GM12801 (cell line): ENCODE measurements around the gene ZDHHC5.

Experiments used
- TF ChIP-seq, protein P1 (sequence below): IDR thresholded peaks from one replicate; pipeline ENCODE4 v1.5.1; 2011; ENCODE audit warnings: control low read depth; ENCODE audit not compliant: insufficient read length; ENCODE audit errors: extremely low read depth

The ZDHHC5 gene

DNA sequence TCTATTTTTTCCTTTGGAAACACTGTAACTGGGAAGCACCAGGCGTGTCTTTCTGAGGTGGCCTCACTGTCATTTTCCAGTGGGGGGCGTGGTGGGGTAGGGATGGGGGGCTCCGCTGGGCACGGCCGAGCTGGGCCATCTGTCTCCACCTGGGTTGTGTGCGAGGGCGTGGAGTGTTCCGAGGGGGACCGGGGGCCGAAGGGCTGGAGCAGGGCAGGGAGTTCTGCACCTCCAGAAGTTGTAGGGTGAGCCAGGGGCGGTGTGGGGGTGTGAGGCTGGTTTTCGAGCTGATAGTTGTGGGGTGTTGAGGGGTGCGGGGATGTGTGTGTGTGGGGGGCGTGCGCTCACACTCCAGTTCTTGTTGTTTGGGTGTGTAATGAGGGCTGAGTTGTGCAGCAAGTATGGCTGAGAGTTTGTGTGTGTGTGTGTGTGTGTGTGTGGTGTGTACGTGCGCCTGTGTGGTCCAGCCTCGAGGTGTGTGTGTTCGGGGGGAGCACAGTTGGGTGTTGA lies 29.0 kb upstream of the ZDHHC5 start:
- TF ChIP-seq, protein P1, sequence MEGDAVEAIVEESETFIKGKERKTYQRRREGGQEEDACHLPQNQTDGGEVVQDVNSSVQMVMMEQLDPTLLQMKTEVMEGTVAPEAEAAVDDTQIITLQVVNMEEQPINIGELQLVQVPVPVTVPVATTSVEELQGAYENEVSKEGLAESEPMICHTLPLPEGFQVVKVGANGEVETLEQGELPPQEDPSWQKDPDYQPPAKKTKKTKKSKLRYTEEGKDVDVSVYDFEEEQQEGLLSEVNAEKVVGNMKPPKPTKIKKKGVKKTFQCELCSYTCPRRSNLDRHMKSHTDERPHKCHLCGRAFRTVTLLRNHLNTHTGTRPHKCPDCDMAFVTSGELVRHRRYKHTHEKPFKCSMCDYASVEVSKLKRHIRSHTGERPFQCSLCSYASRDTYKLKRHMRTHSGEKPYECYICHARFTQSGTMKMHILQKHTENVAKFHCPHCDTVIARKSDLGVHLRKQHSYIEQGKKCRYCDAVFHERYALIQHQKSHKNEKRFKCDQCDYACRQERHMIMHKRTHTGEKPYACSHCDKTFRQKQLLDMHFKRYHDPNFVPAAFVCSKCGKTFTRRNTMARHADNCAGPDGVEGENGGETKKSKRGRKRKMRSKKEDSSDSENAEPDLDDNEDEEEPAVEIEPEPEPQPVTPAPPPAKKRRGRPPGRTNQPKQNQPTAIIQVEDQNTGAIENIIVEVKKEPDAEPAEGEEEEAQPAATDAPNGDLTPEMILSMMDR: no peak

DNA sequence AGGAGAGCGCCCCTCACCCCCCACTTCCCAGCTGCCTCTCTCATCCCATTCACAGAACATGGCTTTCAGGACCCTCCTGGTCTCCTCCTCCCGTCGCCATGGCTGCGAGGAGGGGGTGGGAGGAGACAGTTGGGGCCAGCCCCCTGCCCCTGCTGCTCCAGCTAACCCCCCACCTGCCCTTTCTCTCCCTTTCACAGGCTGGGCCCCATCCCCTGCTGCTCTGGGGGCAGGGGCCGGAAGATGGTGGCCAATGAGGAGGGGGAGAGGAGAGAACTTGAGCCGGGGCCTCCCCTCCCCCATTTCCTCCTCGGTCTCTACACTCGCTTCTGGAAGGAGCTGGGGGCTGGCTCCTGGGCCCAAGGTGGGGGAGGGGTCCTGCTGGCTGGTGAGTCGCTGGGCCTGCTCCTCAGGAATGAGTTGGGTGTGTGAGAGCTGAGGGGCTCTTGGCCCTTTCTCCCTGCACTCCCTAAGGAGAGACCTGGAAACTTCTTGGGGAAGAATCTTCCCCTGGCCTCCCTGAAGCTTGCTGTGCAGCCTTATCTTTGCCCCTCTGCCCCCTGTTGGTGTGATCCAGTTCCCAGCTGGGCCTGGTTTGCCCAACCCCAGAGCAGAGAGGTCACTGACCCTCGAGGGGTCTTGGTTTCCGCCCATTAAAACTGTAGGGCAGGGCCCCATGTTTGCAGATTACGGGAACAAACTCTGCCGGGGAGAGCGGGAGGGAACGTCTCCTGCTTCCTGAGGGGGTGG lies 28.4 kb upstream of the ZDHHC5 start:
- TF ChIP-seq, protein P1: no peak

DNA sequence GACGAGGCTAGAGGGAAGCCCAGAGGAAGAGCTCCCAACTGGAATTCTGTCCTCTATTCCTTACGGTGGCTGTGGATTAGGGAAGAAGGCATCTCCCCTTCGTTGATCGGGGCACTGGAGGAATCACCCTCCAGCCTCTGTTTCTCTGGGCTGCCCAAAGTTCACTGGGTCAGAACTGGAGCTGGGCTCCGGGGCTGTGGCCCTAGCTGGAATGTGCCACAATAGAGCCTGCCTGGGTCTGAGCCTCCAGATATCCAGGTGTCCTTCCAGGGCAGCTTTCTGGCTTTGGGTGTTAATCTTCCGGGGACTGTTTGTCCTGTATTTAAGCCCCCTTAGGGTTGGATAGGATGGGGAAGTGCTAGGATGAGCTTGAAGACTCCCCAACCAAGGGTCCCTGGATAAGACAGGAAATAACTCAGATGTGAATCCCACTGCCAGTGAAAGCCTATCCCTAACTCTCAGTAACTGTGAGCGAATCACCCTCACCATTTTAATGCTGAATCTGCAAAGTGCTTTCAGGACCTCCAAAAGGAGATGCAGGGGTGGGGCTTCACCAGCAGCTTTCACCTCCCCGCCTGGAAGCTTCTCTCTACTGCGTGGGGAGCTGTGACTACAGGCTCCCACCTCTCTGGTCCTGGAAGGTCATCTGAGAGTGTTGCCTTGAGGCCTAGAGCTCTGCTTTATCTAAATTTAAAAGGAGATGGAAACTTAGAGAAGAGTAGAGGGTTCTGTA lies 27.7 kb upstream of the ZDHHC5 start:
- TF ChIP-seq, protein P1: no peak

DNA sequence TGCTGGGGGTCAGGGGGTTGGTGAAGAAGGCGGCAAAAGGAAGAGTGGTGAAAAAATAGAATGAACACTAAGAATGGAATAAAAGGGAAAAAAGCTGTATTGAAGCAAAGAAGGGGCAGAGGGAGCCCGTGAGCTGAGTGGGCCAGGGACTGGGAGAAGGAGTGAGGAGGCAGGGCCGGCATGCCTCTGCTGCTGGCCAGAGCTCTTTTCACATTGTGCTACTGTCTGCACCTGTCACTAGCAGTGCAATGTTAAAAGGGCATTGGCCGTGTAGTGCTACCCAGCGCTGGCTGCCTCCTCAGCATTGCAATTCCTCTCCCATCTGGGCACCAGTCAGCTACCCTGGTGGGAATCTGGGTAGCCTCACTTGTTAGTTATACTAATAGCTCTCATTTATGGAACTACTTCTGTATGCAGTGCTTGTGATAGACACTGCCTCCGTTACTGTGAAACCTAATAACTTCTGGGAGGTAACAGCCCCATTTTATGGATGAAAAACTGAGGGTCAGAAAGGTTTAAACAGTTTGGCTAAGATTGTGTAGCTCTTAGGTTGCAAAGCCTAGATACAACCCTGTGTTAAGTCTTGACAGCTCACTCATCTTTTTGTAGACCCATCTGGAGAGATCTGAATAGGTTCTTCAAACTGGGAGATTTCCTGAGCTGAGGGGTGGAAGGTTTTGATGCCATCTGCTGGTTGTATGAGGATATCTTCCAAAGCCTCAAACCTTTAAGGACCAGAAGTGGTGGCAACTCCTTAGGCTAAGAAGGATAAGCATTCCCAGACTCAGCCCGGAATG lies 26.7 kb upstream of the ZDHHC5 start:
- TF ChIP-seq, protein P1: no peak

DNA sequence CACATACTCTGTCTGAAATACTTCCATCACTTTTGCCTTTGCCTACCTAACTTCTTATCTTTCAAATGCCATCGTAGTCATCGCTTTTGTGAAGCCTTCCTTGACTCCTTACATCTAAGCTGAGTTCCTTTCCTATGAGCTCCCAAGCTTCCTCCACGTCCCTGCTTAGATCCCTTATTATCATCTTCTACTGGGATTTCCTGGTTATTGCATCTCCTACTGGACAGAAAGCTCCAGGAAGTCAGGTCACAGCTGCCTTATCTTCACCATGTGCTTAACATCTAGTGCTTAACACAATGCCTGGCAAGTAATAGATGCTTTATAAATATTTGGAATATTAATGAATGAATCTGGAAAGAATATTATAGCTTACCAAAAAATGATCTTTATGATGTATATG lies 24.1 kb upstream of the ZDHHC5 start:
- TF ChIP-seq, protein P1: no peak

DNA sequence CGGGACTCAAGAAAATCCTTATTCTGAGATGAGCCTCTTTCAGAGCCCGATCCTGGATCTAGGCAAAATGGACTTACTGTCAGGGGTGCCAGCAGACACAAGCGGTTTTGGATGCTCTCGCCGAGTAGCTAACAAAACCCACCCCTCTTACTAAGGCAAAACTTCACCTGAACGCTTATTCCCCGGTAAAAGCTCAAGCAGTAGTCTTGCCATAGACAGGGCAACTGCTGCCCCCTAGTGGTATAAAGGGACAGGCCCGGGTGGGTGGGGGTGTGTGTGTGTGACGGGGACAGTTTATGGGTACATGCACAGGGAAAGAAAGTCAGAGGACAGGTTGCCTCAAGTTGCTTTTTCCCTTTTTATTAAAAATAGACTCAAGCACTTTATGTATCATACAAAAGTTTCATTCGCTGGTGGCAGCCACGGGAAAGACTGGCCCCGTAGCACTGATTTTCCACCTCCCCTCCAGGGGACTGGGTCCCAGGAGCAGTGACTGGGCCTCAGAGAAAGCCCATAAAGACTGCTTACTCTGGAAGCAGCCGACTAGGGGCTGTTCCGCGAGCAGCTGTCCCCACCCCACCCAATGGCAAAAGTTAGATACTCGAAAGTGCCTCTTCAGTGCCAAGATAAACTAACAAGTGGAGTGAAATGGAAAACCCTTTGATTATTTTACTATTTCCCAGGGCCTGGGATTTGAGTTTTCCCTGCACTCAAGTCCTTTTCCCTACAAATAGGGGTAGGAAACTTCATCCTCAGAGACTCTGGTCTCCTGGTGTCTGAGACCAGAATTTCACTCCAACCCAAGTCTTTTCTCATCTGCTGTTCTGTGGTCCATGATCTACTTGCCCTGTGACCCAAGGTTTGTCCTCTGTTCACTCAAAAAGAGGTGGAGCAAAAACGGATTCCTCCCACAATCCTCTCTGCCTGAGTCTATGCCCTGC lies 22.9 kb upstream of the ZDHHC5 start:
- TF ChIP-seq, protein P1: peak; percentile 53
